ENCODE measurements around the gene PIGV. TPM values are rescaled to one million over a fixed set of nuclear protein-coding genes. Genes with fewer than 3 reads are reported as not detected.
A peak's percentile ranks its signal among the peaks of the same experiment; 100 is the strongest.

The PIGV gene
- total and polyA plus RNA-seq, 2 donors (not counting 1 experiment from before 2014, with no cell fraction given), result 9.2 to 17.4 TPM

GRCh38 chr1:26785611-26786436, 1.9 kb upstream of the PIGV start:
- no peaks in the 10 kb centered on the region for H4K20me1 ChIP-seq (ENCODE audit: control insufficient read depth, insufficient read depth, low read length, poor library complexity, severe bottlenecking)
- no peaks in the 10 kb centered on the region for H3K27me3 Mint-ChIP-seq
- ChIA-PET CTCF (interaction anchor here (0.9 to 10.1 kb wide), 7 partner anchors 89 to 247 kb away, joined by 3 to 479 read pairs (median 4); no protein-coding TSS in a partner anchor), POLR2A (interaction anchor here (0.5 to 5.8 kb wide), 7 partner anchors 36 to 1937 kb away, joined by 3 to 50 read pairs (median 4); no protein-coding TSS in a partner anchor)
- H3K27me3 ChIP-seq (replicated peaks in 1 of 4; ENCODE audit: control extremely low read depth in 1 of 4, control insufficient read depth in 3 of 4, insufficient read depth in 4 of 4, low read length in 3 of 4), result no peaks in the 10 kb centered on the region
- H3K9me3 Mint-ChIP-seq (ENCODE audit: insufficient read depth), result no peaks in the 10 kb centered on the region
- peak overlapping the region; percentile 95 for H3K4me2 ChIP-seq (replicated peaks; ENCODE audit: low read depth, low read length, poor library complexity, severe bottlenecking)
- H3K4me1 Mint-ChIP-seq, result peaks cover 48% of the 10 kb centered on the region
- peak overlapping the region; percentile 91 for H3K4me3 Mint-ChIP-seq
- peak overlapping the region; percentile 99 for H3K27ac Mint-ChIP-seq
- peaks cover 0 to 3% of the 10 kb centered on the region in 2 experiments for H3K36me3 ChIP-seq (replicated peaks in 1 of 2; ENCODE audit: control extremely low read depth in 1 of 2, control insufficient read depth in 1 of 2, extremely low read depth in 1 of 2, insufficient read depth in 2 of 2, low read length in 1 of 2)
- H3K9ac ChIP-seq (ENCODE audit: low read length), result peak overlapping the region; percentile 85
- H3K4me1 ChIP-seq (ENCODE audit: control insufficient read depth in 2 of 2, insufficient read depth in 2 of 2, low read length in 2 of 2), result peaks cover 30 to 44% of the 10 kb centered on the region in 2 donors
- H3K4me3 ChIP-seq (ENCODE audit: control extremely low read depth in 1 of 5, extremely low read depth in 1 of 5, insufficient read depth in 1 of 5, low read depth in 2 of 5, low read length in 4 of 5), result peak overlapping the region in 4 of 5 experiments; percentile 18 to 92 (median 52)
- TF ChIP-seq EZH2 (IDR thresholded peaks at IDR 0.05; ENCODE audit: borderline replicate concordance, insufficient read depth, low read depth, low read length, poor library complexity, severe bottlenecking) (no peak), CTCF (IDR thresholded peaks at IDR 0.05) (no peak)
- peak overlapping the region; percentile 82 to 86 for H3K27ac ChIP-seq (ENCODE audit: low read length in 2 of 2)
- 65% methylated on average over 4 of the region's 5 CpGs for WGBS (ENCODE audit: insufficient coverage)
- intact Hi-C loops (cut with micrococcal nuclease), result loop anchor here (5.0 kb wide), 1 partner anchor 674 kb away; the partner anchor contains the start of gene PDIK1L
- no peak for ATAC-seq (ENCODE audit: low read depth)
- no peaks in the 10 kb centered on the region for H3K9me3 ChIP-seq (ENCODE audit: control extremely low read depth in 1 of 3, control insufficient read depth in 2 of 3, insufficient read depth in 1 of 3, low read length in 2 of 3)
- H2AFZ ChIP-seq (ENCODE audit: insufficient read depth, low read depth, low read length, poor library complexity, severe bottlenecking), result peak overlapping the region; percentile 94
- DNase-seq, result peak; percentile 61
- H3K79me2 ChIP-seq (ENCODE audit: control insufficient read depth, insufficient read depth, low read length), result peaks cover 20% of the 10 kb centered on the region
